Measurements from ENCODE around the gene PDGFRB. TPM values are rescaled to one million over a fixed set of nuclear protein-coding genes. Genes with fewer than 3 reads are reported as not detected.

Gene PDGFRB
- total and polyA plus RNA-seq, 9 donors, result 102 to 302 (median 207) TPM

GRCh38 chr5:150147670-150148069 lies 8.0 kb downstream of the PDGFRB start:
- Histone ChIP-seq H3K4me3 (no peak overlapping the region), H3K9me3 (no peaks in the 10 kb centered on the region), H3K36me3 (no peaks in the 10 kb centered on the region), H3K4me1 (ENCODE audit: insufficient read depth) (peaks cover 42% of the 10 kb centered on the region), H3K27ac (peak overlapping the region; percentile 84 to 92), H3K27me3 (no peaks in the 10 kb centered on the region)
- intact Hi-C loops (cut with DNase I), result no loop called here
- 50 to 54% (median 51%) methylated on average over 7 of the region's 7 CpGs for WGBS, 3 donors
- no peak for TF ChIP-seq EP300 (IDR thresholded peaks at IDR 0.05)
- no peak for TF ChIP-seq CTCF (IDR thresholded peaks at IDR 0.05)
- no peak for TF ChIP-seq POLR2A (IDR thresholded peaks at IDR 0.05)
- DNase-seq, result no peak

DNA sequence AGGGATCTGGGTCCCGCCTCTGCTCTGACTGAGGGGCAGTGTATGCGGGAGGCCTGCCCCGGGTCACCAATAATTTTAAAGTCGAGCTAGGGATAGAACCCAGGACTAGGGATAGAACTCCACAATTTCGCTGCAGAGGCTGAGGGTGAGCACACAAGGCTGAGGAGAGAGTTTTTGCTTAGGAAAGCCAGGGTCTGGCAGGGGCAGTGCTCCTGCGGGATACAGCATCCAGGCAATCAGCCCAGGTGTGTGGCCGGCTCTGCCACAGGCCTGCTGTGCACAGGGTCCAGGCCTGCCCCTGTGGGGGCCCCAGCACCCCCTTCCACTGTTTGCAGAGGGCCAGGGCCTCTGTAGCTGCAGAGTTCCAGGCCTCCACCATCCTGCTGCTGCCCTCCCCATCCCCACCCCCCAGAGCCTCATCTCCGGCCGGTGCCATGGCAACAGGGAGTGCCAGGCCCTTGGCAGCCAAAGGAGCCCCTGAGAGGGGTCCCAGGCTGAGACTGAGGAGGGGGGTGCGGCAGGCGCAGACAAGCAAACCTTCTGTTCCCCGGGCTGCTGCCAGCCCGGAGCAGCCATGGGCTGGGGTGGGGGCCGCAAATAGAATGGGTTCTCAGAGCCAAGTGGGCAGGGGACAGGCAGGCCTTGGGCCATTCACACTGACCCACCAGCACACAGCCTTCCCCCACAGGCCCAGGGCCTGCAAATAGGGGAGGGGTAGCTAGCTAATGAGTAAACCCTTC lies 8.6 kb downstream of the PDGFRB start:
- 63 to 71% (median 70%) methylated on average over 14 of the region's 14 CpGs for WGBS, 3 donors

GRCh38 chr5:150146235-150146634 lies 9.4 kb downstream of the PDGFRB start:
- H3K9me3 ChIP-seq, result no peaks in the 10 kb centered on the region
- no peaks in the 10 kb centered on the region for H3K27me3 ChIP-seq
- 63 to 74% (median 67%) methylated on average over 5 of the region's 5 CpGs for WGBS, 3 donors
- no peak for TF ChIP-seq CTCF (IDR thresholded peaks at IDR 0.05)
- TF ChIP-seq POLR2A (IDR thresholded peaks at IDR 0.05), result no peak
- intact Hi-C loops (cut with DNase I), result no loop called here
- peaks cover 52% of the 10 kb centered on the region for H3K4me1 ChIP-seq (ENCODE audit: insufficient read depth)
- DNase-seq, result no peak
- H3K27ac ChIP-seq, result peak overlapping the region; percentile 84 to 92
- no peak overlapping the region for H3K4me3 ChIP-seq
- no peaks in the 10 kb centered on the region for H3K36me3 ChIP-seq

More for the DNA sequence above, 8.6 kb downstream of the PDGFRB start:
- peak in 1 of 5 donors; percentile 39 for DNase-seq
- TF ChIP-seq EP300 (IDR thresholded peaks at IDR 0.05) (no peak), CTCF (IDR thresholded peaks at IDR 0.05) (no peak), POLR2A (IDR thresholded peaks at IDR 0.05) (no peak)
- H3K4me1 ChIP-seq (ENCODE audit: insufficient read depth), result peaks cover 45% of the 10 kb centered on the region
- peak overlapping the region; percentile 84 to 92 for H3K27ac ChIP-seq
- H3K9me3 ChIP-seq, result no peaks in the 10 kb centered on the region
- H3K4me3 ChIP-seq, result peak overlapping the region; percentile 14
- intact Hi-C loops (cut with DNase I), result no loop called here
- no peaks in the 10 kb centered on the region for H3K36me3 ChIP-seq
- H3K27me3 ChIP-seq, result no peaks in the 10 kb centered on the region

DNA sequence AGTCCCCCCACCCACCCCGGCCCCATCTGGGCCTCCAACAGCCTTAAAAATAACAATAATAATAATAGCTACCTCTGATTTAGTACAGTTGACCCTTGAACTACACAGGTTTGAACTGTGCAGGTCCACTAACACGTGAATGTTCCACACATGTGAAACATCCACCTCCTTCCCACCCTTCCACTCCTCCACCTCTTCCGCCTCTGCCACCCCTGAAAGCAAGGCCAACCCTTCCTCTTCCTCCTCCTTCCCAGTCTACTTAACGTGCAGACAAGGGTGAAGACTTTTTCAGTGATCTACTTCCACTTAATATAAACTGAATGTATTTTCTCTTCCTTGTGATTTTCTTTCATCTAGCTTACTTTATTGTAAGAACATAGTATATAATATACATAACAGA lies 10.8 kb downstream of the PDGFRB start:
- Histone ChIP-seq H3K9me3 (no peaks in the 10 kb centered on the region), H3K27me3 (no peaks in the 10 kb centered on the region), H3K27ac (peak overlapping the region; percentile 84 to 92), H3K4me1 (ENCODE audit: insufficient read depth) (peaks cover 58% of the 10 kb centered on the region), H3K4me3 (peak overlapping the region; percentile 29), H3K36me3 (no peaks in the 10 kb centered on the region)
- 8 to 10% (median 9%) methylated on average over 4 of the region's 4 CpGs for WGBS, 3 donors
- intact Hi-C loops (cut with DNase I), result no loop called here
- no peak for DNase-seq
- TF ChIP-seq POLR2A (IDR thresholded peaks at IDR 0.05) (no peak), CTCF (IDR thresholded peaks at IDR 0.05) (no peak), EP300 (IDR thresholded peaks at IDR 0.05) (no peak)

Measured in ovary (tissue), 9 donors.